ENCODE results near the gene HOXA10. TPM values are rescaled to one million over a fixed set of nuclear protein-coding genes. Genes with fewer than 3 reads are reported as not detected.

HOXA10 gene
- total RNA-seq, 2 experiments from 2014 or later, result 0.19 TPM; not detected in 1

DNA sequence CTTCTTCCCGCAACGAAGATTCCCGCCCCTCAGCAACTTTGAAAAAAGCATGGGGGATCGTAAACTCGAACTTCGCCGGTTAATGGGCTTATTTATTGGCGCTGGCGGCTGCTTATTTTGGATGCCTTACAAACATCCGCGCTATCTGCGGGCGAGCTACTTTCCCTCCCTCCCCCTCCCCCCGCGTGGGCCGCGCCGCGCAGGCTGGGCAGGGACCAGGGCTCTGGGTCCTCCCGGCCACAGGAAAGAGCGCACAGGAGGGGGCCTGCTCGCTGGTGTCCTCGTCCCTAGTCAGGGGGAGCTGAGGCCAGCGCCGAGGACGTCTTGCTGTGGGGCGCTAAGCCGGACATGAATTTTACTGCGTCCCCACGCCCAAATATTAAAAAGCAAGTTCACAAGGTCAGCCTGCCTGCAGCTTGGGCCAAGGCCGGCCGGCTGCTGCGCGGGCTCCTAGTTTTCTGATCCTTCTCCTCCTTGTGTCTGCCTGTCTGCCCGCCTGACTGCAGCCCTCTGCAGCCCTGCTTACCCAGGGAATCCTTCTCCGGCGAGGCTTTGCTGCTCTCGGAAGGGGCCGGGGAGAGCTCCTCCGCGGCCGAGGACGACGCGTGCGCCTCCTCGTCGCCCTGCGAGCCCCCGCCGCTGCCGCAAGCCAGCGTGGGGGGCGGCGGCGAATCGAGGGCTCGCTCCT, 1.2 kb downstream of the HOXA10 start:
- POLR2A ChIA-PET, result interaction anchor here (0.6 kb wide), 1 partner anchor 978 kb away, joined by 8 read pairs; no protein-coding TSS in a partner anchor
- CTCF ChIA-PET, result interaction anchor here (0.6 to 4.2 kb wide), 4 partner anchors 11 to 1318 kb away, joined by 3 to 19 read pairs (median 4); no protein-coding TSS in a partner anchor

DNA sequence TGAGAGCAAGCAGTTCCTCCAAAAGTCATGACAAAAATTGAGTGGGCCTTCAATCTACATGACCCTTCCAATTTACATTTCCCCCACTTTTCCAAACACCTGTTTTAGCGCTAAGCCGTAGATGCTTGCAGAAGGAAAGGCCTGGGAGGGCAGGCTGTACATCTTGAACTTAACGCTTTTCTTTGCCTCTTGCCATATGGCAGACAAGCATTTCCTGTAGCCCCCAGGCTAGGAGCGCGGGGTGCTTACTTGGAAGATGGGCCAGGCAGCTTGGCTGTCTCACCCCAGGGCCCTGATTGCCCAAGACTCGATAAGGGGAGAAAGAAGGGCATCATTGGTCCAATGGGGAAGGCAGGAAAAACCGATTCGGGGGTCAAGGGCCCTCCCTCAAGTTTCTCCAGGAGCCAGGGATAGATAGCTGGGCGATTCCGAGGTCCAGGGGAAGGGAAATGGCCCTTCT, 1.8 kb downstream of the HOXA10 start:
- CTCF ChIA-PET, result interaction anchor here (0.6 to 4.2 kb wide), 4 partner anchors 11 to 1318 kb away, joined by 3 to 19 read pairs (median 4); no protein-coding TSS in a partner anchor
- POLR2A ChIA-PET, result no interaction called here

DNA sequence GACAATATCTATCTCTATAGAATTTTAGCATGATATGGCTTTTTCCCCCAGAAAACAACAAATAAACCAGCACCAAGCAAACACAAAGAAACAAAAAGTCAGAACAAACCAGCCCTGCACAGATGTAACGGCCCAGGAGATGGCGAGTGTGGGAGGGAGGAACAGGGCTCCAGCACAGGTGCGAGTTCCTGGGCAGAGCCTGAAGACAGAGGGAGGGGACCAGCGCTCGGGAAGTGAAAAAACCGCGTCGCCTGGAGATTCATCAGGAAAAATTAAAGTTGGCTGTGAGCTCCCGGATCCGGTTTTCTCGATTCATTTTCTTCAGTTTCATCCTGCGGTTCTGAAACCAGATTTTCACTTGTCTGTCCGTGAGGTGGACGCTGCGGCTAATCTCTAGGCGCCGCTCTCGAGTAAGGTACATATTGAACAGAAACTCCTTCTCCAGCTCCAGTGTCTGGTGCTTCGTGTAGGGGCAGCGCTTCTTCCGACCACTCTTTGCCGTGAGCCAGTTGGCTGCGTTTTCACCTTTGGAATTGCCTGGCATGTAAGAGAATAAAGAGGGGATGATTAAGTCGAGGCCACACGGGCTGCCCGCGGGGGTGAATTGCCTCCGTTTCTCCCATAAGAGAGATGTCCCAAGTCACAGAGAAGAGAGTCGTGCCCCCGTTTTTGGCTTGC, 2.3 kb downstream of the HOXA10 start:
- ChIA-PET CTCF (interaction anchor here (1.2 to 4.2 kb wide), 3 partner anchors 10 to 1317 kb away, joined by 3 to 19 read pairs (median 4); no protein-coding TSS in a partner anchor), POLR2A (no interaction called here)

DNA sequence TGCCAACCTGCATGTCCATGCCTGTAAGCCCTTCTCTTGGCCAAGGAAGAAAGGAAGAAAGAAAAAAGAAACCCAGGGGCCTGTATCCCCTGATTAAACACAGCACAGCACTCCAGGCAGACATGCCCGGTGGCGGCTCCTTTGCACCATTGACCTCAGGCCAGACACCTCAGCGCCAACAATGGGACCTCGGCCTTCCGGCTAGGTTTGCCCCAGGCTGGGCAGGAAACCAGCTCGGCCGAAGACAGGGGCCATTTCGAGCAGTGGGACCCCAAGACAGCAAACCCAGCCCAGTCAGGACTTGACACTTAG, 2.8 kb downstream of the HOXA10 start:
- CTCF ChIA-PET, result no interaction called here
- POLR2A ChIA-PET, result no interaction called here

DNA sequence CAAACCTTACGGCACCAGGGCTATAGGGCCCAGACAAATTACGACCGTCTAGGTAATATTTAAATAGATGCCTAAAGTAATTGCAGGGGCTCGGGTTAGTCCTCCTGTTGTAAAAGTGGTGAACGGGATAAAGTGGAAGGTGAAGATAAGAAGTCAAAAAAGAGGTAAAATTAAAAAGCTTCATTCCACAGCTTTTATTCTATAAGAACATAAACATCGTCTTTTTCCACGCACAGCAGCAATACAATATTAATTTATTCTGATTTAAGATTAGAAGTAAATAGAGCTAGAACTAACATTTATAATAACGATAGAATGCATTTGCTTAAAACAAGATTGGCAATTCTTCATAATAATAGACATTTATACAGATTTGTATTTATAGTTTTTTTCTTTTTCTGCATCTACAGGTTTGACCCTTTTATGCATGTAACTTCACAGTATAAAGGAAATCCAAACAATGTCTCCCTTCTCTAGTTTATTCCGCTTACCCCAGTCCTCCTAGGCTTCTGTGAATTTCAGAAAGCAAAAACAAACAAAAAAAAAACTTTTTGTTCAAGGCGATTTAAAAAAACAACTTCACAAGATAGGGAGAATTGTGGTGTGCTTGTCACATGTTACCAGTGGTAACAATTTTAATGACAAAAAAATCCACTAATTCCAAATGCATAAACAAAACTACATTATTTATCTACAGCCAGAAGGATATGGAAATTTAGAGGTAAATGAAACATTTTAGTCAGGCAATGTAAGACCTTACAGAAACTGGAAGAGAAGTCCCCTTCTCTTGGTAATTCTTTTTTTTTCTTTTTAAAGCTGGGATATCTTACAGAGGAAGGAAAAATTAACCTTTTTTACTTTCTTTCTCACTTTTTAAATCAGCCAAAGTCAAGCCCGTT, 3.4 kb downstream of the HOXA10 start:
- ChIA-PET CTCF (interaction anchor here (0.8 kb wide), 1 partner anchor 10 kb away, joined by 3 read pairs; no protein-coding TSS in a partner anchor), POLR2A (no interaction called here)

DNA sequence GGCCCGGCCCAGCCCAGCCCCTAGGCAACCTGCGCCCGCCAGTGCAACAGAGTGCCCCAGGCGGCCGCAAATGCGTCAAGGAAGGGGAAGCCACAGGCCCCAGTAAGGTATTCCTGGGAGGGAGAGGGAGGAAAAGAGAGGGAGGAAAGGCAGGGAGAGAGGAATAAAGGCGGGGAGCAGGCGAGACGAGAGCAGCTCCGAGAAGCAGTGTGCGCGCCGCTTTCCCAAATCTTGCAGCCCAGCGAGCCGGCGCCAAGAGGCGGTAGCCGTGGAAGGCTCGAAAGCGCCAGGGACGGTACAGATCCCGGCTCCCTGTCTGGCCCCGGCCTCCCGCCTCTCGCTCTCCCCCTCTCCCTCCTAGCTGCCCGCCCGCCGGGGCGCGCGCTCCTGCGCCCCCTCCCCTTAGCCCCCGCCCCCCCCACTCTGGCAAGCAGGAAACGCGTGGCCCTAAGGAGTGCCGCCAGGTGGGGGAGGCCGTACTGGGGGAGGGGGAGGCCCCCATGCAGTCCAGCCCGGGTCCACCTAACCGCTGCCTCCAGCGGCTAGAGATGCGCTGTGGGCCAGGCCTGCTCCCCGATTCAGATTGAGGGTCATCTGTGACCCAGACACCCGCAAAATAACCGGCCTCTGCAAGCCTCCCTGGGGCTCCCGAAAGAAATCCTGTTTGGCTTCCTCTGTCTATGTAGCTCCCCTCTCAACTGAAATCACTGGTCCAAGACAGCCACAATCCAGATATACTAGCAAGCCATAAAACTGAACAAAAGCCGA, 4.3 kb downstream of the HOXA10 start:
- ChIA-PET CTCF (interaction anchor here (0.8 kb wide), 1 partner anchor 9 kb away, joined by 3 read pairs; no protein-coding TSS in a partner anchor), POLR2A (no interaction called here)

DNA sequence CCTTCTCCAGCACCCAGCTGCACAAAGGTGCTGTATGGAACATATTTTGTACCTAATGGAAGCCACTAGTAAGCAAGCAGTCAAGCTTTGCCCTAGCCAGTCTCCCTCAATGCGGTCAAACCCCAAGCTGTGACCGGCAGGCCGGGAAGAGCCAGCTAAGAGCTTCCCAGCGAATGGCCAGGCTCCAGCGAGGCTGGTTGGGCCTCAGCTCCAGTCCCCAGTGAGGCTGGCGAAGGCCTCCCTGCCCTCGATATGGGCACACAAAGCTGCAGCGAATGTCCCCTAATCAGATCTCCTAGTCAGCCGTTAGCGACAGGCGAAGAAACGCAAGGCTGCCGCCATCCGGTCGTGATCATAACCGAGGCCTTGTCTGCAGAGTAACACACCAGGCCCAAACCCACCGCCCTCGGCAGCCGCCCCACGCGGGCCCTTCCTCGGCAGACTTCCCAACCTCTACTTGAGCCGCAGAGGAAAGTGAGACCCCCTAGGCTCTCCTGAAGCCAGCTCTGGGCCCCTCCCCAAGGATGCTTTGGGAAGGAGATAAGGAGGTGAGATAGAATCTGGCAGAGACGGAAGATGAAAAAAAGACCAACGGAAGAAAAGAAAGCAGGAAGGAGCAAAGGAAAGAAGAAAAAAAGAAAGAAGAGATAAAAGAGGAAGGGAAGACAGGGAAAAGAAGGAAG, 5.7 kb downstream of the HOXA10 start:
- ChIA-PET CTCF (interaction anchor here (1.3 kb wide), 1 partner anchor 42 kb away, joined by 3 read pairs; no protein-coding TSS in a partner anchor), POLR2A (no interaction called here)

DNA sequence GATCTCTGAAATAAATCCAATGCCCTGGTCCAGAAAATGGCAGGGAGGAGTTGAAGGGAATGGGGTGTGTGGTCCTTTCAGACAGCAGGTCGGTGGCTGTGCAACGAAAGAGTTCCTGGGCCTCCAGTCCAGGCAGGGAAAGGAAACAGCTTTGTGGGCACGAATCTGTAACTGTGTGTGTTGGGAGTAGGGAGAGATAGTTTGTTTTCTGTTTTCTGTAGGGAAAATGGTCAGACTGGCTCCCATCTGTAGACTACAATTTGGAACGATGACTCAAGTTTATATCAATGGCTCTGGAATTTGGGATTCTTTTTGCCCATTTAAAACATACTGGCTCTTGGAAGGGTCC, 6.2 kb downstream of the HOXA10 start:
- POLR2A ChIA-PET, result no interaction called here
- CTCF ChIA-PET, result interaction anchor here (1.3 kb wide), 1 partner anchor 42 kb away, joined by 3 read pairs; no protein-coding TSS in a partner anchor

DNA sequence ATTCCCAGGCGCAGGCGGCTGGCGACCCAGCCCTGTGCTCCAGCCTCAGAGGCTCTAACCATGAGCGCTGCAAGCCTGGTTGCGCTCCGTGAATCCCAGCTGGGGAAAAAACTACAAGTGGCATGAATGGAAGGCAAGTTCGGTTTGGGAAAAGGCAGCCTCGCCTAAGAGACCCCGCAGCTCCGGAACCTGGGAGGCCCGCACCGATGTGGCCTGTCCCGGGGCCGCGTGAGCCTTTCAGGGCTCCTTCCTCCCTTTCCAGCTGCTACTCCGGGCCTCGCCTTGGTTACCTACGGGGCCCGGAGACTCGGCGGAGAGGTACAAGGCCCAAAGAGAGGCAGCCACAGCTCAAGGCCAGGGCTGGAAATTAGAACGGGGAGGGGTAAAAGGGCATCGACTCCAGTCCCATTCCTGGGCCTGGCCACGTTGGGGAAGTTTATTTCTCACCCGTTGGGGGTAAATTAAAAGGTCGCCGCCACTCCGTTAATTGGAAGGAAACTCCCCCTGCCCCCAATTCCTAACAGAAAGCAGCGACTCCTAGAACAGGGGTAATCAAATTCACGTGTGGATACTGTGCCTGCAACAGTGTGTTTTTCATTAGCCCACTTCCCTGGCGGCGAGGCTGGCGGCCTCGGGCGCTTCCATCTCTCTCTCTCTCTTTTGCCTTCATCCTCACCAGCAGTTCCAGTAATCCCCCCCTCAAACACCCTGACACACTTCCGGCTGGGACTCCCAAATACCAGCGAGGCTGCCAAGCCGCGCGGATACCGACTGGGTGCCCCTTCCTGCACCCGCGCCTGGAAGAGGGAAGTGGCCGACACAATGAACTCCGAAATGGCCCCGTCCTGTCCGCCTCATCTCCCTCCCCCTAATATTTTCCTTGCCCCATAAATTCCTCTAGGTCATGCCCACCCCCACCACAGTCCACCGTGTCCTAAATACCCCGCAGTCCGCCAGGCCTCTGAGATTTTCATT, 7.3 kb downstream of the HOXA10 start:
- CTCF ChIA-PET, result interaction anchor here (0.5 to 2.8 kb wide), 7 partner anchors 11 to 1341 kb away, joined by 3 to 8 read pairs (median 3); partner anchors contain the start of gene HOXA7
- POLR2A ChIA-PET, result no interaction called here

DNA sequence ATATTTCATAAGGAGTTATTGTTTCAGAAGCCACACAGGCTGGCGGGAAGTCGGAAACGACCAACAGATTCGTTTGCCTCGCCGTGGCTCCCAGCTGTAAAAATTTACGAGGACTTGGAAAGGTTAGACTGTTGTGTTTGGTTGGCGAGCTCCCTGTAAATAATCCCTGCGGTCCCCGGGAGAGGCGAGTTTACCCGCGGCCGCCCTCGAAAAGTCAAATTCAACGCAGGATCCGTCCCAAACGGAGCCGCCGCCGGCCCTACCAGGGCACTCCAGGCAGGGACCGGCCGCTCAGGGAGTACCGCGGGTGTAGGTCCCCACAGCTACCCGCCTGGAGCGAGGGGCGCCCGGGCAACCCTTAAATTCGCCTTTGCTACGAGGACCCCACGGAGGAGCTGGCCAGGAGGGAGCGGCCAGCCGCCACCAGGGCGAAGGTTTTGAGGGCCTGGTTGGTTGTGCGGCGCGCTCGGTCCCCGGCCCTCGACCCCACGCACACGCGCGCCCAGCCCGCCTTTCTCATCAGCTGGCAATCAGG, 8.1 kb downstream of the HOXA10 start:
- ChIA-PET POLR2A (no interaction called here), CTCF (interaction anchor here (0.5 to 2.8 kb wide), 7 partner anchors 10 to 1340 kb away, joined by 3 to 8 read pairs (median 3); partner anchors contain the start of gene HOXA7)

DNA sequence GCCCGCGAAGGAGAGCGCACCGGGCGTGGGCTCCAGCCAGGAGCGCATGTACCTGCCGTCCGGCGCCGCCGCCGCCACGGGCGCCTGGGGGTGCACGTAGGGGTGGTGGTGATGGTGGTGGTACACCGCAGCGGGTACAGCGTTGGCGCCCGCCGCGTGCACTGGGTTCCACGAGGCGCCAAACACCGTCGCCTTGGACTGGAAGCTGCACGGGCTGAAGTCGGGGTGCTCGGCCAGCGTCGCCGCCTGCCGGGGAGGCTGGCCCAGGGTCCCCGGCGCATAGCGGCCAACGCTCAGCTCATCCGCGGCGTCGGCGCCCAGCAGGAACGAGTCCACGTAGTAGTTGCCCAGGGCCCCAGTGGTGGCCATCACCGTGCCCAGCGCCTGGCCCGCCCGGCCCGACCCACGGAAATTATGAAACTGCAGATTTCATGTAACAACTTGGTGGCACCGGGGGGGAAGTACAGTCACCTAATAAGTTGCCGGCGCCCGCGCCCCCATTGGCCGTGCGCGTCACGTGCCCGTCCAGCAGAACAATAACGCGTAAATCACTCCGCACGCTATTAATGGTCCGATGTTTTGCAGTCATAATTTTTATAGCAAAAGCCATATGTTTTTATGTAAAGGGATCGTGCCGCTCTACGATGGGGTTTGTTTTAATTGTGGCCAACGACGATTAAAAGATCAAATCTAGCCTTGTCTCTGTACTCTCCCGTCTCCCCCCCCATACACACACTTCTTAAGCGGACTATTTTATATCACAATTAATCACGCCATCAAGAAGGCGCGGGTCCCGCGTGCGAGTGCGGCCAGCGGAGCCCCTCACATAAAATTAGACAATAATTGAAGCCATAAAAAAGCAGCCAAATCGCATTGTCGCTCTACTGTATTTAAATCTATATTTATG, 8.8 kb downstream of the HOXA10 start, which contains the start of gene HOXA9:
TSS of gene HOXA9 (minus strand) at position 449 of the 907 bp plus-strand sequence. CDS start at position 369, 80 bp downstream.
- POLR2A ChIA-PET, result no interaction called here
- CTCF ChIA-PET, result interaction anchor here (2.8 kb wide), 1 partner anchor 11 kb away, joined by 8 read pairs; no protein-coding TSS in a partner anchor

DNA sequence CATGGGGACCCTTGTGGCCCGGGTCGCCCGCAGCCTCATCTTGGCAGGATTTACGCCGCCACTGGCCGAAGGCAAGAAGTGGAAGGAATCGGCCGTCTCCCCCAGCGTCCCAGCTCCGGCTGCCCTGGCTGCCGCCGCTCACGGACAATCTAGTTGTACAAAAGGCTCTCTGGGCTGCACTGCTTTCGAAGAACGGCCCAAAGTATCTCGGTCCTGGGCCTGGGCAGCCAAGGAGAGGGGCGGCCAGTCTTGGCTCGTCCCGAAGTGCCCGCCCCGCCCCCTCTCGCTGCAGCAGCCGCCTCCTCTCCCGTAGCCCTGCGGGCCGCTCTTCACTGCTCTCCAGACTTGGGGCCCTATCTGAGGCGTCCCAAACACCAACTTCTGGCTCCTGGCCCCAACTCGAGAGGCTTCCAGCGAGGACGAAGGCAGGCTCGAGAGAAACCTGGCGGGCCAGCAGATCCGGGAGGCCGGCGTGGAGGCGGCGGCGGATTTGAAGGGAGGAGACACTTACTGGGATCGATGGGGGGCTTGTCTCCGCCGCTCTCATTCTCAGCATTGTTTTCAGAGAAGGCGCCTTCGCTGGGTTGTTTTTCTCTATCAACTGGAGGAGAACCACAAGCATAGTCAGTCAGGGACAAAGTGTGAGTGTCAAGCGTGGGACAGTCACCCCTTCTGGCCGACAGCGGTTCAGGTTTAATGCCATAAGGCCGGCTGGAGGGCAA, 9.6 kb downstream of the HOXA10 start:
- POLR2A ChIA-PET, result no interaction called here
- CTCF ChIA-PET, result interaction anchor here (2.8 kb wide), 1 partner anchor 10 kb away, joined by 8 read pairs; no protein-coding TSS in a partner anchor

DNA sequence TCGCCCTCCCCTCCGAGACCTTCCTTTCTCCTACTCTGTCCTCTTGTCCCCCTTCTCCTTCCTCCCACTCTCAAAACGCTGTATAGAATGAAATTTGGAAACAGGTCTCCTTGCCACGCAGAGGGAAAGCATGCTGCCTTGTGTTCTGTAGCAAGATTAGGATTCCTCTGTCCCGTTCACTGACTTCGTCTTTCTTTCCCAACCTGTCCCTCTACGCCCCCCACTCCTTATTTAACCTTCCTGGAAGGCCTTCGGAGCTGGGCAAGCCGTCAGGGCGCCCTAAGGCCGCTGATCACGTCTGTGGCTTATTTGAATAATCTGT, 10.1 kb downstream of the HOXA10 start:
- POLR2A ChIA-PET, result no interaction called here

DNA sequence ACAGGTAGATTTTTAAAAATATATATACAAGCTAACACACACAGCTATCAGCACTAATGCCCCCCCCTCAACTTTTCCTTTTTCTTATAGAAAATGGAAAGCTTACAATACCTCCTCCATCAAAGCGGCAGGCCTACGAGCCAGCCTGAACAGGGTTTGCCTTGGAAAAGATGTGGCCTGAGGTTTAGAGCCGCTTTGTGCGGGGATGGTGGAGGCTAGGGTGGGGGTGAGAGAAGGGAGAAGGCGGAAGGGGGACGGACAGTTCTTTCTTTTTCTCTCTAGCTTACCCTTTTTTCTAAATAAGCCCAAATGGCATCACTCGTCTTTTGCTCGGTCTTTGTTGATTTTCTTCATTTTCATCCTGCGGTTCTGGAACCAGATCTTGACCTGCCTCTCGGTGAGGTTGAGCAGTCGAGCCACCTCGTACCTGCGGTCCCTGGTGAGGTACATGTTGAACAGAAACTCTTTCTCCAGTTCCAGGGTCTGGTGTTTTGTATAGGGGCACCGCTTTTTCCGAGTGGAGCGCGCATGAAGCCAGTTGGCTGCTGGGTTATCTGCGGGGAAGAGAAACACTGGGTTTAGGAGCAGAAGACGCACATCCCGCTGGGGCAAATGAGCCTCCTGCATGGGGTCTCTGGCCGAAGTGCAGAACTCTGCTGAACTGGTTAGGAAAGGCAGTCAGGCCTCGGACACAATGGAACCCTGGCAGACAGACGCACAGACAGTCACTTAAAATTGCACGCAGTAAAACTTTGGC, 10.7 kb downstream of the HOXA10 start:
- POLR2A ChIA-PET, result interaction anchor here (0.8 kb wide), 1 partner anchor 962 kb away, joined by 3 read pairs; the partner anchor contains the start of gene CBX3
- CTCF ChIA-PET, result interaction anchor here (1.0 to 3.1 kb wide), 4 partner anchors 9 to 482 kb away, joined by 5 to 23 read pairs (median 14); partner anchors contain the start of gene HOXA10

More for the DNA sequence above, 10.1 kb downstream of the HOXA10 start:
- CTCF ChIA-PET, result interaction anchor here (2.8 kb wide), 1 partner anchor 9 kb away, joined by 8 read pairs; no protein-coding TSS in a partner anchor
